Measurements from ENCODE around the gene BOK. TPM values are rescaled to one million over a fixed set of nuclear protein-coding genes. Genes with fewer than 3 reads are reported as not detected.

The BOK gene
- total and polyA plus RNA-seq, 2 of the 13 experiments (the other 11 are each of a cell fraction or from before 2014, with no cell fraction given), result 35.5 to 39.2 TPM

GRCh38 chr2:241534701-241535375 lies 23.7 kb upstream of the BOK start (continued):
- TF ChIP-seq, protein P1, sequence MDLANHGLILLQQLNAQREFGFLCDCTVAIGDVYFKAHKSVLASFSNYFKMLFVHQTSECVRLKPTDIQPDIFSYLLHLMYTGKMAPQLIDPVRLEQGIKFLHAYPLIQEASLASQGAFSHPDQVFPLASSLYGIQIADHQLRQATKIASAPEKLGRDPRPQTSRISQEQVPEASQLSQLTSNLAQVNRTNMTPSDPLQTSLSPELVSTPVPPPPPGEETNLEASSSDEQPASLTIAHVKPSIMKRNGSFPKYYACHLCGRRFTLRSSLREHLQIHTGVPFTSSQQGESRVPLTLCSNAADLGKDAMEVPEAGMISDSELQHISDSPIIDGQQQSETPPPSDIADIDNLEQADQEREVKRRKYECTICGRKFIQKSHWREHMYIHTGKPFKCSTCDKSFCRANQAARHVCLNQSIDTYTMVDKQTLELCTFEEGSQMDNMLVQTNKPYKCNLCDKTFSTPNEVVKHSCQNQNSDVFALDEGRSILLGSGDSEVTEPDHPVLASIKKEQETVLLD (CRISPR knock-in tag; IDR thresholded peaks at IDR 0.05; ENCODE audit: low read depth), result no peak
- TF ChIP-seq, protein P2, sequence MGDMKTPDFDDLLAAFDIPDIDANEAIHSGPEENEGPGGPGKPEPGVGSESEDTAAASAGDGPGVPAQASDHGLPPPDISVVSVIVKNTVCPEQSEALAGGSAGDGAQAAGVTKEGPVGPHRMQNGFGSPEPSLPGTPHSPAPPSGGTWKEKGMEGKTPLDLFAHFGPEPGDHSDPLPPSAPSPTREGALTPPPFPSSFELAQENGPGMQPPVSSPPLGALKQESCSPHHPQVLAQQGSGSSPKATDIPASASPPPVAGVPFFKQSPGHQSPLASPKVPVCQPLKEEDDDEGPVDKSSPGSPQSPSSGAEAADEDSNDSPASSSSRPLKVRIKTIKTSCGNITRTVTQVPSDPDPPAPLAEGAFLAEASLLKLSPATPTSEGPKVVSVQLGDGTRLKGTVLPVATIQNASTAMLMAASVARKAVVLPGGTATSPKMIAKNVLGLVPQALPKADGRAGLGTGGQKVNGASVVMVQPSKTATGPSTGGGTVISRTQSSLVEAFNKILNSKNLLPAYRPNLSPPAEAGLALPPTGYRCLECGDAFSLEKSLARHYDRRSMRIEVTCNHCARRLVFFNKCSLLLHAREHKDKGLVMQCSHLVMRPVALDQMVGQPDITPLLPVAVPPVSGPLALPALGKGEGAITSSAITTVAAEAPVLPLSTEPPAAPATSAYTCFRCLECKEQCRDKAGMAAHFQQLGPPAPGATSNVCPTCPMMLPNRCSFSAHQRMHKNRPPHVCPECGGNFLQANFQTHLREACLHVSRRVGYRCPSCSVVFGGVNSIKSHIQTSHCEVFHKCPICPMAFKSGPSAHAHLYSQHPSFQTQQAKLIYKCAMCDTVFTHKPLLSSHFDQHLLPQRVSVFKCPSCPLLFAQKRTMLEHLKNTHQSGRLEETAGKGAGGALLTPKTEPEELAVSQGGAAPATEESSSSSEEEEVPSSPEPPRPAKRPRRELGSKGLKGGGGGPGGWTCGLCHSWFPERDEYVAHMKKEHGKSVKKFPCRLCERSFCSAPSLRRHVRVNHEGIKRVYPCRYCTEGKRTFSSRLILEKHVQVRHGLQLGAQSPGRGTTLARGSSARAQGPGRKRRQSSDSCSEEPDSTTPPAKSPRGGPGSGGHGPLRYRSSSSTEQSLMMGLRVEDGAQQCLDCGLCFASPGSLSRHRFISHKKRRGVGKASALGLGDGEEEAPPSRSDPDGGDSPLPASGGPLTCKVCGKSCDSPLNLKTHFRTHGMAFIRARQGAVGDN (CRISPR knock-in tag; IDR thresholded peaks at IDR 0.05), result peak; percentile 71
- no peak for TF ChIP-seq ZNF567 (CRISPR knock-in tag; IDR thresholded peaks at IDR 0.05; ENCODE audit: borderline replicate concordance)
- TF ChIP-seq ZNF619 (CRISPR knock-in tag; IDR thresholded peaks at IDR 0.05), result no peak
- TF ChIP-seq ARID2 (CRISPR knock-in tag; IDR thresholded peaks at IDR 0.05; ENCODE audit: borderline replicate concordance), result no peak
- TF ChIP-seq, protein P3, sequence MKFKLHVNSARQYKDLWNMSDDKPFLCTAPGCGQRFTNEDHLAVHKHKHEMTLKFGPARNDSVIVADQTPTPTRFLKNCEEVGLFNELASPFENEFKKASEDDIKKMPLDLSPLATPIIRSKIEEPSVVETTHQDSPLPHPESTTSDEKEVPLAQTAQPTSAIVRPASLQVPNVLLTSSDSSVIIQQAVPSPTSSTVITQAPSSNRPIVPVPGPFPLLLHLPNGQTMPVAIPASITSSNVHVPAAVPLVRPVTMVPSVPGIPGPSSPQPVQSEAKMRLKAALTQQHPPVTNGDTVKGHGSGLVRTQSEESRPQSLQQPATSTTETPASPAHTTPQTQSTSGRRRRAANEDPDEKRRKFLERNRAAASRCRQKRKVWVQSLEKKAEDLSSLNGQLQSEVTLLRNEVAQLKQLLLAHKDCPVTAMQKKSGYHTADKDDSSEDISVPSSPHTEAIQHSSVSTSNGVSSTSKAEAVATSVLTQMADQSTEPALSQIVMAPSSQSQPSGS (CRISPR knock-in tag; IDR thresholded peaks at IDR 0.05), result 0 out of 2 replicates have a peak, but pooled peaks have one; percentile 33
- TF ChIP-seq ZNF121 (CRISPR knock-in tag; IDR thresholded peaks at IDR 0.05), result no peak
- peak; percentile 47; the same call in 1 of the 2 replicates for TF ChIP-seq ARID5B (CRISPR knock-in tag; IDR thresholded peaks at IDR 0.05)
- no peak for TF ChIP-seq FOSL2 (CRISPR knock-in tag; IDR thresholded peaks at IDR 0.05)
- TF ChIP-seq, protein P4, sequence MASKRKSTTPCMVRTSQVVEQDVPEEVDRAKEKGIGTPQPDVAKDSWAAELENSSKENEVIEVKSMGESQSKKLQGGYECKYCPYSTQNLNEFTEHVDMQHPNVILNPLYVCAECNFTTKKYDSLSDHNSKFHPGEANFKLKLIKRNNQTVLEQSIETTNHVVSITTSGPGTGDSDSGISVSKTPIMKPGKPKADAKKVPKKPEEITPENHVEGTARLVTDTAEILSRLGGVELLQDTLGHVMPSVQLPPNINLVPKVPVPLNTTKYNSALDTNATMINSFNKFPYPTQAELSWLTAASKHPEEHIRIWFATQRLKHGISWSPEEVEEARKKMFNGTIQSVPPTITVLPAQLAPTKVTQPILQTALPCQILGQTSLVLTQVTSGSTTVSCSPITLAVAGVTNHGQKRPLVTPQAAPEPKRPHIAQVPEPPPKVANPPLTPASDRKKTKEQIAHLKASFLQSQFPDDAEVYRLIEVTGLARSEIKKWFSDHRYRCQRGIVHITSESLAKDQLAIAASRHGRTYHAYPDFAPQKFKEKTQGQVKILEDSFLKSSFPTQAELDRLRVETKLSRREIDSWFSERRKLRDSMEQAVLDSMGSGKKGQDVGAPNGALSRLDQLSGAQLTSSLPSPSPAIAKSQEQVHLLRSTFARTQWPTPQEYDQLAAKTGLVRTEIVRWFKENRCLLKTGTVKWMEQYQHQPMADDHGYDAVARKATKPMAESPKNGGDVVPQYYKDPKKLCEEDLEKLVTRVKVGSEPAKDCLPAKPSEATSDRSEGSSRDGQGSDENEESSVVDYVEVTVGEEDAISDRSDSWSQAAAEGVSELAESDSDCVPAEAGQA (IDR thresholded peaks at IDR 0.05; ENCODE audit: low read depth), result no peak
- TF ChIP-seq, protein P4 (CRISPR knock-in tag; IDR thresholded peaks at IDR 0.05; ENCODE audit: borderline replicate concordance), result no peak
